Measurements from ENCODE around the gene LSAMP. TPM values are rescaled to one million over a fixed set of nuclear protein-coding genes. Genes with fewer than 3 reads are reported as not detected.
A peak's percentile ranks its signal among the peaks of the same experiment; 100 is the strongest.

LSAMP gene
- total and polyA plus RNA-seq, 2 experiments from 2014 or later = 2.0 to 2.9 TPM

DNA sequence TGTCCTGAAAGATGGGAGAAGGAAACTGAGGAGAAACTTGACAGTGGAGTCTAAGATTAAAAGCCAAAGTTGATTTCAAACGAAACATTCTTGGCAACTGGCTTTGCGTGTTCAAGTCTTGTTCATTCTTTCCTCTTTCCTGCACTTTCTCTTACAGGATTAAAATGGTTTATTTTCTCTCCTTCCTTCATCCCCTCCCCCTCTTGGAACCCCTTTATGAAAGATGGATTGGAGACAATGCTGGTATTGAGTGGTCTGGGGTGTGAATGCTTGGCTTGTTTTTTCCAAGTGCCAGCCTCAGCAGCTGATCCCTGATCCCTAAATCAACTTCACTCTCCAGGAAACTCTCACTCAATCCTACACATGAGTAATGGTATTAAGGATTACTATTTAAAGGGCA, 703 bp upstream of the LSAMP start:
- Mint-ChIP-seq H3K36me3 (ENCODE audit: low read depth) (no peaks in the 10 kb centered on the region), H3K4me1 (peaks cover 40% of the 10 kb centered on the region), H3K27me3 (ENCODE audit: insufficient read depth, low read depth, poor library complexity) (peaks cover 14% of the 10 kb centered on the region), H3K4me3 (peak overlapping the region; percentile 85), H3K9me3 (no peaks in the 10 kb centered on the region), H3K27ac (no peak overlapping the region)
- H3K79me2 ChIP-seq (replicated peaks; ENCODE audit: insufficient read depth) = no peaks in the 10 kb centered on the region
- peaks cover 17% of the 10 kb centered on the region for H3K4me1 ChIP-seq (ENCODE audit: insufficient read depth)
- TF ChIP-seq, protein P1, sequence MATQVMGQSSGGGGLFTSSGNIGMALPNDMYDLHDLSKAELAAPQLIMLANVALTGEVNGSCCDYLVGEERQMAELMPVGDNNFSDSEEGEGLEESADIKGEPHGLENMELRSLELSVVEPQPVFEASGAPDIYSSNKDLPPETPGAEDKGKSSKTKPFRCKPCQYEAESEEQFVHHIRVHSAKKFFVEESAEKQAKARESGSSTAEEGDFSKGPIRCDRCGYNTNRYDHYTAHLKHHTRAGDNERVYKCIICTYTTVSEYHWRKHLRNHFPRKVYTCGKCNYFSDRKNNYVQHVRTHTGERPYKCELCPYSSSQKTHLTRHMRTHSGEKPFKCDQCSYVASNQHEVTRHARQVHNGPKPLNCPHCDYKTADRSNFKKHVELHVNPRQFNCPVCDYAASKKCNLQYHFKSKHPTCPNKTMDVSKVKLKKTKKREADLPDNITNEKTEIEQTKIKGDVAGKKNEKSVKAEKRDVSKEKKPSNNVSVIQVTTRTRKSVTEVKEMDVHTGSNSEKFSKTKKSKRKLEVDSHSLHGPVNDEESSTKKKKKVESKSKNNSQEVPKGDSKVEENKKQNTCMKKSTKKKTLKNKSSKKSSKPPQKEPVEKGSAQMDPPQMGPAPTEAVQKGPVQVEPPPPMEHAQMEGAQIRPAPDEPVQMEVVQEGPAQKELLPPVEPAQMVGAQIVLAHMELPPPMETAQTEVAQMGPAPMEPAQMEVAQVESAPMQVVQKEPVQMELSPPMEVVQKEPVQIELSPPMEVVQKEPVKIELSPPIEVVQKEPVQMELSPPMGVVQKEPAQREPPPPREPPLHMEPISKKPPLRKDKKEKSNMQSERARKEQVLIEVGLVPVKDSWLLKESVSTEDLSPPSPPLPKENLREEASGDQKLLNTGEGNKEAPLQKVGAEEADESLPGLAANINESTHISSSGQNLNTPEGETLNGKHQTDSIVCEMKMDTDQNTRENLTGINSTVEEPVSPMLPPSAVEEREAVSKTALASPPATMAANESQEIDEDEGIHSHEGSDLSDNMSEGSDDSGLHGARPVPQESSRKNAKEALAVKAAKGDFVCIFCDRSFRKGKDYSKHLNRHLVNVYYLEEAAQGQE (IDR thresholded peaks at IDR 0.05; ENCODE audit: unreplicated experiment) = no peak
- TF ChIP-seq POLR2AphosphoS5 (IDR thresholded peaks at IDR 0.05; ENCODE audit: low read depth) (no peak), NANOG (IDR thresholded peaks at IDR 0.05; ENCODE audit: borderline replicate concordance) (no peak), STAT1 (IDR thresholded peaks at IDR 0.05; ENCODE audit: unreplicated experiment) (no peak), ZNF331 (CRISPR knock-in tag; IDR thresholded peaks at IDR 0.05; ENCODE audit: low read depth) (no peak)
- TF ChIP-seq, protein P2, sequence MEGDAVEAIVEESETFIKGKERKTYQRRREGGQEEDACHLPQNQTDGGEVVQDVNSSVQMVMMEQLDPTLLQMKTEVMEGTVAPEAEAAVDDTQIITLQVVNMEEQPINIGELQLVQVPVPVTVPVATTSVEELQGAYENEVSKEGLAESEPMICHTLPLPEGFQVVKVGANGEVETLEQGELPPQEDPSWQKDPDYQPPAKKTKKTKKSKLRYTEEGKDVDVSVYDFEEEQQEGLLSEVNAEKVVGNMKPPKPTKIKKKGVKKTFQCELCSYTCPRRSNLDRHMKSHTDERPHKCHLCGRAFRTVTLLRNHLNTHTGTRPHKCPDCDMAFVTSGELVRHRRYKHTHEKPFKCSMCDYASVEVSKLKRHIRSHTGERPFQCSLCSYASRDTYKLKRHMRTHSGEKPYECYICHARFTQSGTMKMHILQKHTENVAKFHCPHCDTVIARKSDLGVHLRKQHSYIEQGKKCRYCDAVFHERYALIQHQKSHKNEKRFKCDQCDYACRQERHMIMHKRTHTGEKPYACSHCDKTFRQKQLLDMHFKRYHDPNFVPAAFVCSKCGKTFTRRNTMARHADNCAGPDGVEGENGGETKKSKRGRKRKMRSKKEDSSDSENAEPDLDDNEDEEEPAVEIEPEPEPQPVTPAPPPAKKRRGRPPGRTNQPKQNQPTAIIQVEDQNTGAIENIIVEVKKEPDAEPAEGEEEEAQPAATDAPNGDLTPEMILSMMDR (conservative IDR thresholded peaks at IDR 0.05; ENCODE audit: low read depth in 2 of 2) = no peak
- DNase-seq (ENCODE audit: low spot score) (no peak), ATAC-seq (no peak)
- H3K27me3 ChIP-seq (ENCODE audit: insufficient read depth) = peaks cover 22% of the 10 kb centered on the region
- peak overlapping the region; percentile 76 for H3K4me3 ChIP-seq
- H3K36me3 ChIP-seq (ENCODE audit: insufficient read depth) = no peaks in the 10 kb centered on the region
- no peaks in the 10 kb centered on the region for H3K9me2 ChIP-seq (ENCODE audit: insufficient read depth)
- H4K20me1 ChIP-seq (replicated peaks; ENCODE audit: insufficient read depth) = no peaks in the 10 kb centered on the region
- no peak overlapping the region for H3K27ac ChIP-seq (ENCODE audit: low read depth)
- peak overlapping the region; percentile 87 for H2AFZ ChIP-seq
- H3K4me2 ChIP-seq = peak overlapping the region; percentile 74
- H3F3A ChIP-seq (replicated peaks; ENCODE audit: low read depth) = no peaks in the 10 kb centered on the region

DNA sequence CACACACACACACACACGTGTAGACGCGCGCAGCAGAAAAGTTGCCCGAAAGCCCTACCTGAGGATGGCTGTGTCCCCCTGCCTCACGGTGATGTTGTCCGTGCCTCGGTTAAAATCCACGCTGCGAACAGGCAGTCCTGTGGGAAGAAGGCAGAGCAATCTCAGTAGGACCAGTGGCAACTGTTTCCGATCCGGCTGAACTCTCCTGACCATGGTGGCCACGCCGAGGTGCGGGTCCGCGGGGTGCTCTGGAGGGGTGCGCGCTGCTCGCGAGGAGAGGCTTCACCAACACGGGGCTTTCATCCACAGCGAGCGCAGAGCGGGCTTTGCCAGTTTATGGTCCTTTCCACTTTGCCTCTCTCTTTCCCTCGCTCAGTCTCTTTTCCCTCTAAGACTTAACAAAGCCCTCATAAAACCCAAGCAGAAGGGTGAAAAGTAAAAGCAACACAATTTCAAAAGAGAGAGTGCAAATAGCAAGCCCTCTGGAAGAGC, 422 bp downstream of the LSAMP start:
- DNase-seq (ENCODE audit: low spot score) = peak; percentile 52
- peak overlapping the region; percentile 85 for H3K4me3 Mint-ChIP-seq
- H3K27ac ChIP-seq (ENCODE audit: low read depth) = no peak overlapping the region
- H3K36me3 Mint-ChIP-seq (ENCODE audit: low read depth) = no peaks in the 10 kb centered on the region
- peak overlapping the region; percentile 99 for H2AFZ ChIP-seq
- H3K79me2 ChIP-seq (replicated peaks; ENCODE audit: insufficient read depth) = no peaks in the 10 kb centered on the region
- H3K27me3 Mint-ChIP-seq (ENCODE audit: insufficient read depth, low read depth, poor library complexity) = peaks cover 14% of the 10 kb centered on the region
- no peaks in the 10 kb centered on the region for H3F3A ChIP-seq (replicated peaks; ENCODE audit: low read depth)
- no peaks in the 10 kb centered on the region for H4K20me1 ChIP-seq (replicated peaks; ENCODE audit: insufficient read depth)
- H3K4me3 ChIP-seq = peak overlapping the region; percentile 76
- no peaks in the 10 kb centered on the region for H3K9me2 ChIP-seq (ENCODE audit: insufficient read depth)
- peak; percentile 78 for ATAC-seq
- no peak overlapping the region for H3K27ac Mint-ChIP-seq
- peak overlapping the region; percentile 84 for H3K4me2 ChIP-seq
- no peaks in the 10 kb centered on the region for H3K36me3 ChIP-seq (ENCODE audit: insufficient read depth)
- no peaks in the 10 kb centered on the region for H3K9me3 Mint-ChIP-seq
- H3K27me3 ChIP-seq (ENCODE audit: insufficient read depth) = peaks cover 22% of the 10 kb centered on the region
- peaks cover 40% of the 10 kb centered on the region for H3K4me1 Mint-ChIP-seq
- peaks cover 17% of the 10 kb centered on the region for H3K4me1 ChIP-seq (ENCODE audit: insufficient read depth)
- TF ChIP-seq, protein P3, sequence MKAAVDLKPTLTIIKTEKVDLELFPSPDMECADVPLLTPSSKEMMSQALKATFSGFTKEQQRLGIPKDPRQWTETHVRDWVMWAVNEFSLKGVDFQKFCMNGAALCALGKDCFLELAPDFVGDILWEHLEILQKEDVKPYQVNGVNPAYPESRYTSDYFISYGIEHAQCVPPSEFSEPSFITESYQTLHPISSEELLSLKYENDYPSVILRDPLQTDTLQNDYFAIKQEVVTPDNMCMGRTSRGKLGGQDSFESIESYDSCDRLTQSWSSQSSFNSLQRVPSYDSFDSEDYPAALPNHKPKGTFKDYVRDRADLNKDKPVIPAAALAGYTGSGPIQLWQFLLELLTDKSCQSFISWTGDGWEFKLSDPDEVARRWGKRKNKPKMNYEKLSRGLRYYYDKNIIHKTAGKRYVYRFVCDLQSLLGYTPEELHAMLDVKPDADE (IDR thresholded peaks at IDR 0.05) = no peak
- TF ChIP-seq ZNF331 (CRISPR knock-in tag; IDR thresholded peaks at IDR 0.05; ENCODE audit: low read depth) = no peak
- no peak for TF ChIP-seq CREB1 (CRISPR knock-in tag; IDR thresholded peaks at IDR 0.05; ENCODE audit: low read depth)
- no peak for TF ChIP-seq JUNB (IDR thresholded peaks at IDR 0.05; ENCODE audit: unreplicated experiment)
- no peak for TF ChIP-seq POLR2AphosphoS5 (IDR thresholded peaks at IDR 0.05; ENCODE audit: low read depth)
- no peak for TF ChIP-seq STAT1 (IDR thresholded peaks at IDR 0.05; ENCODE audit: unreplicated experiment)
- no peak for TF ChIP-seq ZNF114 (CRISPR knock-in tag; IDR thresholded peaks at IDR 0.05)
- TF ChIP-seq, protein P1 (IDR thresholded peaks at IDR 0.05; ENCODE audit: unreplicated experiment) = no peak
